Panc1 (cell line): ENCODE measurements around the gene LCA5L. TPM values are rescaled to one million over a fixed set of nuclear protein-coding genes. Genes with fewer than 3 reads are reported as not detected.

ENCODE experiments used
- ATAC-seq: fragments of 200-7000 bp; cut with Tn5 transposase; 2 replicates; pipeline ENCODE4 v1.9.1; 2020; ENCODE audit warnings: mild to moderate bottlenecking, moderate library complexity
- BruUV-seq: library from RNA; stranded (reverse); fragments of 400-500 nt; replicated peaks from 2 replicates; lab custom pipeline; 2021; lab: Mats Ljungman, UMichigan
- CTCF ChIA-PET: fragments of 300-600 bp; sonication (Branson Sonifier 250); formaldehyde crosslinking; loops from one replicate; lab custom pipeline; 2022; ENCODE audit warnings: antibody characterized with exemption; lab: Charles Lee
- POLR2A ChIA-PET: fragments of 300-600 bp; sonication (Branson Sonifier 250); formaldehyde crosslinking; loops from one replicate; lab custom pipeline; 2022; ENCODE audit warnings: antibody characterized with exemption; lab: Charles Lee
- DNase-seq: peaks from one replicate; pipeline ENCODE4 v3.0.0-alpha.2; 2010; ENCODE audit warnings: low read depth, low spot score
- H3K27ac ChIP-seq: 2 replicates; pipeline ENCODE4 v1.5.1; 2011; ENCODE audit warnings: mild to moderate bottlenecking, low read length, inconsistent platforms
- H3K27me3 ChIP-seq: fragments of 200-500 bp; sonication (Bioruptor generic); 2 replicates; pipeline ENCODE4 v1.6.0; 2014; ENCODE audit warnings: low read length, inconsistent platforms; ENCODE audit not compliant: control insufficient read depth, insufficient read depth
- H3K36me3 ChIP-seq: fragments of 200-500 bp; sonication (Bioruptor generic); 2 replicates; pipeline ENCODE4 v1.5.1; 2014; ENCODE audit warnings: inconsistent platforms, mild to moderate bottlenecking, low read length, moderate library complexity; ENCODE audit not compliant: control insufficient read depth, insufficient read depth
- H3K4me1 ChIP-seq: 2 replicates; pipeline ENCODE4 v1.5.1; 2011; ENCODE audit warnings: inconsistent platforms, mild to moderate bottlenecking, low read length, moderate library complexity; ENCODE audit not compliant: control insufficient read depth, insufficient read depth
- H3K4me3 ChIP-seq, 2 experiments: 2 replicates each; pipeline ENCODE4 v1.5.1; 2011 to 2012; ENCODE audit warnings: low read depth in 2 of 2, low read length in 2 of 2, mild to moderate bottlenecking in 2 of 2, inconsistent platforms in 1 of 2, moderate library complexity in 1 of 2
- H3K9me3 ChIP-seq: fragments of 200-500 bp; sonication (Bioruptor generic); 2 replicates; pipeline ENCODE4 v1.5.1; 2014; ENCODE audit warnings: low read depth, mild to moderate bottlenecking, inconsistent platforms, low read length, moderate library complexity; ENCODE audit not compliant: control insufficient read depth, insufficient read depth
- POLR2AphosphoS5 ChIP-seq: IDR thresholded peaks from 2 replicates; pipeline ENCODE4 v1.6.1; 2012; ENCODE audit warnings: mild to moderate bottlenecking, low read depth, low read length, moderate library complexity
- SIN3A ChIP-seq: IDR thresholded peaks from 2 replicates; pipeline ENCODE4 v1.6.1; 2012; ENCODE audit warnings: low read depth, mild to moderate bottlenecking, low read length, moderate library complexity, borderline replicate concordance; ENCODE audit not compliant: insufficient read depth
- in situ Hi-C: cut with HindIII; loops from 2 replicates; pipeline ENCODE4 v1.10.0; 2016; ENCODE audit warnings: low sequenced_read_pairs, low pct_unique_long_range_greater_than_20kb
- intact Hi-C: fragments of 100-400 bp; cut with micrococcal nuclease; formaldehyde crosslinking; loops from one replicate; pipeline ENCODE4 v1.10.0; 2022; ENCODE audit not compliant: unreplicated experiment
- total RNA-seq: library from RNA; stranded (reverse); gene quantifications from one replicate; pipeline ENCODE4 v1.2.1, GENCODE V29; 2021; ENCODE audit not compliant: unreplicated experiment
- TF ChIP-seq, protein P1 (sequence below): fragments of 450-650 bp; IDR thresholded peaks from 2 replicates; pipeline ENCODE4 v1.5.1; 2017; ENCODE audit warnings: mild to moderate bottlenecking
- TF ChIP-seq, protein P2 (sequence below), 2 experiments: IDR thresholded peaks; 2 replicates each; pipeline ENCODE4 v1.6.1; 2011 to 2012; ENCODE audit warnings: low read depth in 2 of 2, control low read depth in 1 of 2, low read length in 1 of 2, mild to moderate bottlenecking in 1 of 2, moderate library complexity in 1 of 2; ENCODE audit not compliant: insufficient read depth in 1 of 2

Gene LCA5L
- total RNA-seq, 1 experiment from 2014 or later, result 0.87 TPM

- Histone ChIP-seq H3K9me3 (no peaks in the 10 kb centered on the region), H3K27me3 (no peaks in the 10 kb centered on the region), H3K4me1 (peaks cover 19% of the 10 kb centered on the region), H3K4me3 (peak overlapping the region in 1 of 2 experiments; percentile 44; a peak in 2 of 4 replicates), H3K36me3 (no peaks in the 10 kb centered on the region; the same call in 1 of the 2 replicates), H3K27ac (peak overlapping the region; percentile 89)
- ChIA-PET POLR2A (interaction anchor here (0.6 to 0.9 kb wide), 2 partner anchors 13 to 43 kb away, joined by 6 to 14 read pairs; no protein-coding TSS in a partner anchor), CTCF (interaction anchor here (0.7 kb wide), 1 partner anchor 13 kb away, joined by 7 read pairs; no protein-coding TSS in a partner anchor)
- BruUV-seq, result no TSS peak
- in situ Hi-C loops, result no loop called here
- intact Hi-C loops, result no loop called here
- no peak for ATAC-seq
- TF ChIP-seq, protein P1, sequence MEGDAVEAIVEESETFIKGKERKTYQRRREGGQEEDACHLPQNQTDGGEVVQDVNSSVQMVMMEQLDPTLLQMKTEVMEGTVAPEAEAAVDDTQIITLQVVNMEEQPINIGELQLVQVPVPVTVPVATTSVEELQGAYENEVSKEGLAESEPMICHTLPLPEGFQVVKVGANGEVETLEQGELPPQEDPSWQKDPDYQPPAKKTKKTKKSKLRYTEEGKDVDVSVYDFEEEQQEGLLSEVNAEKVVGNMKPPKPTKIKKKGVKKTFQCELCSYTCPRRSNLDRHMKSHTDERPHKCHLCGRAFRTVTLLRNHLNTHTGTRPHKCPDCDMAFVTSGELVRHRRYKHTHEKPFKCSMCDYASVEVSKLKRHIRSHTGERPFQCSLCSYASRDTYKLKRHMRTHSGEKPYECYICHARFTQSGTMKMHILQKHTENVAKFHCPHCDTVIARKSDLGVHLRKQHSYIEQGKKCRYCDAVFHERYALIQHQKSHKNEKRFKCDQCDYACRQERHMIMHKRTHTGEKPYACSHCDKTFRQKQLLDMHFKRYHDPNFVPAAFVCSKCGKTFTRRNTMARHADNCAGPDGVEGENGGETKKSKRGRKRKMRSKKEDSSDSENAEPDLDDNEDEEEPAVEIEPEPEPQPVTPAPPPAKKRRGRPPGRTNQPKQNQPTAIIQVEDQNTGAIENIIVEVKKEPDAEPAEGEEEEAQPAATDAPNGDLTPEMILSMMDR, result no peak
- no peak for DNase-seq
Measured at GRCh38 chr21:39386899-39387298, 58.7 kb downstream of the LCA5L start.

DNA sequence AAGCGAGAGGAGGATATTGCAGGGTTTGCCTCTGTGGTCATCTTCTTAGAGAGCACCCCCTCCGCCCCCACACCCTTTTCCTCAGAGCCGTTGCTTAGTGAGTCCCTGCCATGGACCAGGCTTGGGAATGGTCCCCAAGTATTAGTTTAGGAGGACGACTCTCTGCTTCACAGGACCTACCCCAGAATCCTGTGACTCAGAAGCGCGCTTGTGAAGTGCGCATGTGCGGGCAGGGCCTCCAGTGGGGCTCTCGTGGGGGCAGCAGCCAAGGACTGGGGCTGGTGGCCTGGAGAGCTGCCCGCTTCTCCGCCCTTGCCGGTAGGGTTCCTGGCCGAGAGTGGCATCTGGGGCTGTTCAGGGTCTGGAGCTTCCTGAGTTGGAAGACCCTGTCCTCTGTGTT is 59.4 kb downstream of the LCA5L start:
- peak; percentile 19; the same call in 1 of the 2 replicates for ATAC-seq
- in situ Hi-C loops (no loop called here), intact Hi-C loops (no loop called here)
- Histone ChIP-seq H3K36me3 (no peaks in the 10 kb centered on the region; the same call in 1 of the 2 replicates), H3K4me1 (peaks cover 19% of the 10 kb centered on the region), H3K9me3 (no peaks in the 10 kb centered on the region), H3K27ac (peak overlapping the region; percentile 89), H3K27me3 (no peaks in the 10 kb centered on the region), H3K4me3 (peak overlapping the region; percentile 27 to 51)
- no TSS peak for BruUV-seq
- TF ChIP-seq, protein P2, sequence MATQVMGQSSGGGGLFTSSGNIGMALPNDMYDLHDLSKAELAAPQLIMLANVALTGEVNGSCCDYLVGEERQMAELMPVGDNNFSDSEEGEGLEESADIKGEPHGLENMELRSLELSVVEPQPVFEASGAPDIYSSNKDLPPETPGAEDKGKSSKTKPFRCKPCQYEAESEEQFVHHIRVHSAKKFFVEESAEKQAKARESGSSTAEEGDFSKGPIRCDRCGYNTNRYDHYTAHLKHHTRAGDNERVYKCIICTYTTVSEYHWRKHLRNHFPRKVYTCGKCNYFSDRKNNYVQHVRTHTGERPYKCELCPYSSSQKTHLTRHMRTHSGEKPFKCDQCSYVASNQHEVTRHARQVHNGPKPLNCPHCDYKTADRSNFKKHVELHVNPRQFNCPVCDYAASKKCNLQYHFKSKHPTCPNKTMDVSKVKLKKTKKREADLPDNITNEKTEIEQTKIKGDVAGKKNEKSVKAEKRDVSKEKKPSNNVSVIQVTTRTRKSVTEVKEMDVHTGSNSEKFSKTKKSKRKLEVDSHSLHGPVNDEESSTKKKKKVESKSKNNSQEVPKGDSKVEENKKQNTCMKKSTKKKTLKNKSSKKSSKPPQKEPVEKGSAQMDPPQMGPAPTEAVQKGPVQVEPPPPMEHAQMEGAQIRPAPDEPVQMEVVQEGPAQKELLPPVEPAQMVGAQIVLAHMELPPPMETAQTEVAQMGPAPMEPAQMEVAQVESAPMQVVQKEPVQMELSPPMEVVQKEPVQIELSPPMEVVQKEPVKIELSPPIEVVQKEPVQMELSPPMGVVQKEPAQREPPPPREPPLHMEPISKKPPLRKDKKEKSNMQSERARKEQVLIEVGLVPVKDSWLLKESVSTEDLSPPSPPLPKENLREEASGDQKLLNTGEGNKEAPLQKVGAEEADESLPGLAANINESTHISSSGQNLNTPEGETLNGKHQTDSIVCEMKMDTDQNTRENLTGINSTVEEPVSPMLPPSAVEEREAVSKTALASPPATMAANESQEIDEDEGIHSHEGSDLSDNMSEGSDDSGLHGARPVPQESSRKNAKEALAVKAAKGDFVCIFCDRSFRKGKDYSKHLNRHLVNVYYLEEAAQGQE (IDR thresholded peaks at IDR 0.05; ENCODE audit: insufficient read depth in 1 of 2, low read depth in 2 of 2, low read length in 1 of 2), result no peak
- TF ChIP-seq POLR2AphosphoS5 (no peak), SIN3A (no peak)
- TF ChIP-seq, protein P1, result no peak
- DNase-seq, result no peak
- CTCF ChIA-PET, result no interaction called here
- POLR2A ChIA-PET, result no interaction called here
